Brain pericyte (primary cell): Measurements from ENCODE around the gene GRAMD1A.

Experiments used
- DNase-seq: peaks from one replicate; pipeline ENCODE4 v3.0.0-alpha.2; 2012; ENCODE audit warnings: low read depth, low spot score

The GRAMD1A gene

GRCh38 chr19:35073941-35074340 lies 73.8 kb downstream of the GRAMD1A start:
- no peak for DNase-seq

GRCh38 chr19:35074426-35075201 lies 74.5 kb downstream of the GRAMD1A start:
- DNase-seq = no peak

GRCh38 chr19:35075202-35076025 lies 75.3 kb downstream of the GRAMD1A start:
- DNase-seq = no peak

- DNase-seq = no peak
Measured at GRCh38 chr19:35076026-35076370, 75.9 kb downstream of the GRAMD1A start.
